PC-9 (cell line): ENCODE measurements around the gene IL32.

Experiments used
- CTCF ChIP-seq: fragments of 200-600 bp; sonication (generic); conservative IDR thresholded peaks from 2 replicates; pipeline ENCODE4 v1.6.1; 2017; ENCODE audit warnings: mixed run types, antibody characterized with exemption, mild to moderate bottlenecking, moderate library complexity
- EZH2 ChIP-seq: fragments of 200-600 bp; sonication (generic); IDR thresholded peaks from 2 replicates; pipeline ENCODE4 v1.8.0; 2017; ENCODE audit warnings: antibody characterized with exemption, low read depth

- no peak for TF ChIP-seq CTCF
- TF ChIP-seq EZH2 = no peak
These were observed 33.3 kb downstream of the IL32 start, which contains the start of gene ZSCAN10 for GRCh38 chr16:3098459-3099394.
